Peyer's patch (tissue), 4 donors: ENCODE data around the gene KCNQ1. TPM values are rescaled to one million over a fixed set of nuclear protein-coding genes. Genes with fewer than 3 reads are reported as not detected.

Experiments used
- DNase-seq, 3 donors: peaks; one replicate each; pipeline ENCODE4 v3.0.0-alpha.2; 2017 to 2019
- H3K27ac ChIP-seq, 4 donors: fragments of 200-600 bp; sonication (generic); one replicate each; pipeline ENCODE4 v1.5.1; 2016 to 2019
- H3K27me3 ChIP-seq, 2 donors: fragments of 200-600 bp; sonication (generic); one replicate each; pipeline ENCODE4 v1.5.1; 2019
- H3K36me3 ChIP-seq, 3 donors: fragments of 200-600 bp; sonication (generic); one replicate each; pipeline ENCODE4 v1.5.1; 2016 to 2019
- H3K4me1 ChIP-seq, 4 donors: fragments of 200-600 bp; sonication (generic); one replicate each; pipeline ENCODE4 v1.5.1; 2016 to 2019
- H3K4me3 ChIP-seq, 4 donors: fragments of 200-600 bp; sonication (generic); 1 replicate in 3 of 4; 2 replicates in 1 of 4; pipeline ENCODE4 v1.5.1; 2016 to 2019; ENCODE audit warnings: mild to moderate bottlenecking in 1 of 4
- H3K9me3 ChIP-seq, 4 donors: fragments of 200-600 bp; sonication (generic); one replicate each; pipeline ENCODE4 v1.5.1; 2016 to 2019; ENCODE audit warnings: mild to moderate bottlenecking in 1 of 4
- CTCF ChIP-seq, 6 experiments: fragments of 450-650 bp in 4 of 6; fragments of 200-600 bp in 2 of 6; sonication (generic) in 1 of 6; IDR thresholded peaks; one replicate each; pipeline ENCODE4 v1.5.1; 2017 to 2019; ENCODE audit warnings: antibody characterized with exemption in 6 of 6, mild to moderate bottlenecking in 3 of 6, moderate library complexity in 1 of 6
- POLR2A ChIP-seq, 2 donors: fragments of 450-650 bp; IDR thresholded peaks; one replicate each; pipeline ENCODE4 v1.5.1; 2017; ENCODE audit warnings: antibody characterized with exemption in 2 of 2, mild to moderate bottlenecking in 2 of 2, moderate library complexity in 2 of 2
- total RNA-seq, 4 donors: library from RNA; depleted of rRNA; stranded (reverse); fragments of >200 nt; gene quantifications; one replicate each; pipeline ENCODE4 v1.1.0, GENCODE V29; 2016

KCNQ1 gene
- total RNA-seq, 4 donors from 2014 or later: 50.6 to 66.4 (median 54.2) TPM

- Histone ChIP-seq H3K27me3 (no peaks in the 10 kb centered on the region), H3K27ac (peak overlapping the region in 1 of 4 donors; percentile 69), H3K4me1 (peaks cover 4 to 33% (median 21%) of the 10 kb centered on the region in 4 donors), H3K36me3 (no peaks in the 10 kb centered on the region), H3K4me3 (no peak overlapping the region), H3K9me3 (no peaks in the 10 kb centered on the region)
- DNase-seq: peak in 1 of 3 donors; percentile 23
- TF ChIP-seq CTCF (IDR thresholded peaks at IDR 0.05) (no peak), POLR2A (IDR thresholded peaks at IDR 0.05) (no peak)
Observed at GRCh38 chr11:2447951-2448650, 3.3 kb downstream of the KCNQ1 start.

DNA sequence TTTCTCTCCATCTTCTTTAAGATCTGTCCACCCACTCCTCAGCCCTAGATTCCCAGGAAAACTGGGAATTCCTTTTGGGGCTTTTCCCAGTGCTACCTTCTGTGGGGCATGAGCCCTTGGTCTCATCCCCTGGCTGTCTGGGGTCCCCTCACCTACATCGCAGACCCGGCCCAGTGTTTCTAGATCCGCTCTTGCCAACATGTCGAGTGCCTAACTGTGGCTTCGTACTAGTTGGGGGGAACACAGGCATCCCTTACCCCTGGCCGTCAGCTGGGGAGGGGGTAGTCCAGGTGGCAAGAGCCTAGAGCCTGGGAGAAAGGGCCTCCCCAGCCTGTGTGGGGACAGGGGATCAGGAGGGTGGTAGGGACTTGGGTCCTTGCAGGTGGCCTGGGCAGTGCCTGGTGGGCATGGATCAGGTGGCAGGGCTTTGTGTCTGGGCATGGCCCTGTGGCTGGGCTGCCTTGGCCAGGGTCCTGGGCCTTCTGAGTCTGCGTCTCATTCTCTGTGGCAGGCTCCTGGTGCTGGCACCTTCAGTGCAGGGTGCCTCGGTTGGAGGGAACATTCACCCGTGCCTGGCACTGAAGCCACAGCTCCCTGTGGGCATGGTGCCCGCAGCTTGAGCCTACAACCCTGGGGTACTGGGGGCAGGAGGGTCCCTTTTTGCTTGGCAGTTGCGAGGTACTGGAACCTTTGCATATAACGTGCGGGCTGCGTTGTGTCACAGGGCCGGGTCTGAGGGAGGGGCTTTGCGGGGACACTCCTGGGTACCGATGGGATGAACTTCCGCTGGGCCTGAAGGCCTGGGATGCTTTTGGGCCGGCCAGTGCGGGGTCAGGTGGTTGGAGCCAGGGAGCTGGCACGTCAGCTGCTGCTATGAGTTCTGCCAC is 4.1 kb downstream of the KCNQ1 start:
- peaks cover 4 to 31% (median 18%) of the 10 kb centered on the region in 4 donors for H3K4me1 ChIP-seq
- peak in 1 of 3 donors; percentile 40 for DNase-seq
- no peaks in the 10 kb centered on the region for H3K27me3 ChIP-seq
- no peak overlapping the region for H3K4me3 ChIP-seq
- no peaks in the 10 kb centered on the region for H3K9me3 ChIP-seq
- TF ChIP-seq CTCF (IDR thresholded peaks at IDR 0.05) (no peak), POLR2A (IDR thresholded peaks at IDR 0.05) (no peak)
- no peak overlapping the region for H3K27ac ChIP-seq
- H3K36me3 ChIP-seq: no peaks in the 10 kb centered on the region

- Histone ChIP-seq H3K9me3 (no peaks in the 10 kb centered on the region), H3K4me3 (no peak overlapping the region), H3K27ac (no peak overlapping the region), H3K36me3 (no peaks in the 10 kb centered on the region), H3K4me1 (peaks cover 4 to 27% (median 18%) of the 10 kb centered on the region in 4 donors), H3K27me3 (no peaks in the 10 kb centered on the region)
- DNase-seq: peak in 1 of 3 donors; percentile 38
- TF ChIP-seq POLR2A (IDR thresholded peaks at IDR 0.05) (no peak), CTCF (IDR thresholded peaks at IDR 0.05) (no peak)
Observed at GRCh38 chr11:2449548-2450320, 4.9 kb downstream of the KCNQ1 start.

GRCh38 chr11:2450321-2451041 is 5.7 kb downstream of the KCNQ1 start:
- H3K36me3 ChIP-seq: no peaks in the 10 kb centered on the region
- no peaks in the 10 kb centered on the region for H3K9me3 ChIP-seq
- no peaks in the 10 kb centered on the region for H3K27me3 ChIP-seq
- H3K27ac ChIP-seq: no peak overlapping the region
- DNase-seq: peak in 1 of 3 donors; percentile 41
- no peak overlapping the region for H3K4me3 ChIP-seq
- H3K4me1 ChIP-seq: peaks cover 4 to 26% (median 18%) of the 10 kb centered on the region in 4 donors
- TF ChIP-seq CTCF (IDR thresholded peaks at IDR 0.05) (no peak), POLR2A (IDR thresholded peaks at IDR 0.05) (no peak)

DNA sequence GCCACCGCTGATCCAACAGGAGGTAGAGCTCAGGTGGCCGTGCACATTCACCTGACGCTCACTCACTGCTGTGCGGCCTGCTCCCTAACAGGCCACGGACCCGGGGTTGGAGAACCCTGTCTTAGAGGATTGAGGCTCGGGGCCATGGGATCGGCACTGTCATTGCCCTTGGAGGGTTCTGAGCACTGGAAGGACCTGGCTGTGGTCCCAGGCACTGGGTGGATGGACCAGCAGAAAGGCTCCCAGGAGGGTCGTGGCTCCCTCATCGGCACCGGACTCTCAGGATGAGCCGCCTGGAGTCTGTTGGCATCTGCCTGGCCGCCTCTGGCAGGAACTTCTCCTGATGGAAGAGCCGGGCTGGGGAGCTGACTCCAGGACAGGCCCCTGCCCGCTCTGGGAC is 6.5 kb downstream of the KCNQ1 start:
- Histone ChIP-seq H3K36me3 (no peaks in the 10 kb centered on the region), H3K4me1 (peaks cover 4 to 17% (median 15%) of the 10 kb centered on the region in 4 donors), H3K27ac (no peak overlapping the region), H3K4me3 (no peak overlapping the region), H3K27me3 (no peaks in the 10 kb centered on the region), H3K9me3 (no peaks in the 10 kb centered on the region)
- TF ChIP-seq CTCF (IDR thresholded peaks at IDR 0.05): no peak
- TF ChIP-seq POLR2A (IDR thresholded peaks at IDR 0.05): no peak
- DNase-seq: peak in 2 of 3 donors; percentile 32 to 36
